ENCODE data around the gene BAD.

DNA sequence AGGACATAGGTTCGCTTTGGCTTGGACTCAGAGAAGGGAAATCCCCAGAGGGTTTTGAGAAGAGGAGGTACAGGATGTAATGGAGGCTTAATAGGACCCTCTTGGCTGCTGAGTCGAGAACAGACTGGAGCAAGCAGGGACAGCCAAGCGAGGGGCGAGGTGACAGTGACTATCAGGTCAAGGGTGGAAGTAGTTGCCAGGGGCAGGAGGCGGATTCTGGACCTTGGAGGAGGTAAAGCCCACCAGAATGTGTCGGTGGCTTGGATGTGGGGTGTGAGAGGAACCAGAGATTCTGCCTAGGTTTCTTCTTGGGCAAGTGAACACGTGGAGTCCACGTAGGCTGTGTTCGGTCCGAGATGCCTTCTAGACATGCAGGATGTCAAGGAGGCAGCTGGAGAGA is 28.5 kb upstream of the BAD start:
- TF ChIP-seq, protein P1, sequence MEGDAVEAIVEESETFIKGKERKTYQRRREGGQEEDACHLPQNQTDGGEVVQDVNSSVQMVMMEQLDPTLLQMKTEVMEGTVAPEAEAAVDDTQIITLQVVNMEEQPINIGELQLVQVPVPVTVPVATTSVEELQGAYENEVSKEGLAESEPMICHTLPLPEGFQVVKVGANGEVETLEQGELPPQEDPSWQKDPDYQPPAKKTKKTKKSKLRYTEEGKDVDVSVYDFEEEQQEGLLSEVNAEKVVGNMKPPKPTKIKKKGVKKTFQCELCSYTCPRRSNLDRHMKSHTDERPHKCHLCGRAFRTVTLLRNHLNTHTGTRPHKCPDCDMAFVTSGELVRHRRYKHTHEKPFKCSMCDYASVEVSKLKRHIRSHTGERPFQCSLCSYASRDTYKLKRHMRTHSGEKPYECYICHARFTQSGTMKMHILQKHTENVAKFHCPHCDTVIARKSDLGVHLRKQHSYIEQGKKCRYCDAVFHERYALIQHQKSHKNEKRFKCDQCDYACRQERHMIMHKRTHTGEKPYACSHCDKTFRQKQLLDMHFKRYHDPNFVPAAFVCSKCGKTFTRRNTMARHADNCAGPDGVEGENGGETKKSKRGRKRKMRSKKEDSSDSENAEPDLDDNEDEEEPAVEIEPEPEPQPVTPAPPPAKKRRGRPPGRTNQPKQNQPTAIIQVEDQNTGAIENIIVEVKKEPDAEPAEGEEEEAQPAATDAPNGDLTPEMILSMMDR (IDR thresholded peaks at IDR 0.05), result no peak
- TF ChIP-seq EZH2 (IDR thresholded peaks at IDR 0.05; ENCODE audit: borderline replicate concordance, insufficient read depth, low read depth, low read length, poor library complexity, severe bottlenecking), result no peak

Measured in B cell (primary cell).